T-helper 9 cell (primary cell): Measurements from ENCODE around the gene NEK7.

Source experiments
- DNase-seq: peaks from one replicate; pipeline ENCODE4 v3.0.0-alpha.2; 2020

NEK7 gene

GRCh38 chr1:198147216-198147615 is 9.6 kb upstream of the NEK7 start:
- no peak for DNase-seq

DNA sequence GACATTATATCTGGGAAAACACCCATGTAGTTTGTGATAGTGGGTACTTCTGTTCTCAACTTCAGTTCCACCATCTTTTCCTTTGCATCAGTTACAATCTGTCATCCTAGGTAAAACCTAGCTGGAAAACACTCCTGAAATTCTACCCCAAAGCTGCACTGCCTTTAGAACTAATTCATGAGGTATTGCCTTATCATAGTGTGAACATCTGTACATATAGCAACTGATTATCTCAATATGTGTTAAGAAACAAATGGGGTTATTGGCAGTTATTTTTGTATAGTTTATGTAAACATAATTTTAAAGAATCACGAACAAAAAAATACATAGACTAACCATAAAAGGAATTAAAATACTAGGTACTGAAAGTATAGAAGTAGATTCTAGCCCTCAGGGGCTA is 6.4 kb upstream of the NEK7 start:
- DNase-seq = no peak

GRCh38 chr1:198151688-198152087 is 5.1 kb upstream of the NEK7 start:
- DNase-seq = no peak

- no peak for DNase-seq
These were observed 3.7 kb upstream of the NEK7 start for GRCh38 chr1:198153103-198153502.

DNA sequence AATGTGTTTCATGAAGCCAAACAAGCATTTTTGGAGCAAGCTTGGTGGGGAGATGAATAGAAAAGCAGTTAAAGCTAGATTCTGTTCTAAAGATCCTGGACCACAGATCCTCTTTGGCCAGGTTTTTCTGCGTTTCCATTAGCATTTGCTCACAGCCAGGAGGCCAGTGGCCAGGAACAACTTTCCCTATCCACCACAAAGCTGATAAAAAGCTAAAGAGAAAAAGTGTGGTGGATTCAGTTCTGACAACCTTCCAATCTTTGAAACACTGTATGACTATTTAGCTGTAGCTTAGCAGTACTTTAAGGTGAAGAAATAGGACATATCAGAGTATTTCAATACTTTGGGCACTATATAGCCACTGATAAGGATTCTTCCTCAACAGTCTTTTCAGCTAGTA is 3.0 kb upstream of the NEK7 start:
- DNase-seq = no peak

GRCh38 chr1:198155253-198155652 is 1.5 kb upstream of the NEK7 start:
- DNase-seq = no peak

DNA sequence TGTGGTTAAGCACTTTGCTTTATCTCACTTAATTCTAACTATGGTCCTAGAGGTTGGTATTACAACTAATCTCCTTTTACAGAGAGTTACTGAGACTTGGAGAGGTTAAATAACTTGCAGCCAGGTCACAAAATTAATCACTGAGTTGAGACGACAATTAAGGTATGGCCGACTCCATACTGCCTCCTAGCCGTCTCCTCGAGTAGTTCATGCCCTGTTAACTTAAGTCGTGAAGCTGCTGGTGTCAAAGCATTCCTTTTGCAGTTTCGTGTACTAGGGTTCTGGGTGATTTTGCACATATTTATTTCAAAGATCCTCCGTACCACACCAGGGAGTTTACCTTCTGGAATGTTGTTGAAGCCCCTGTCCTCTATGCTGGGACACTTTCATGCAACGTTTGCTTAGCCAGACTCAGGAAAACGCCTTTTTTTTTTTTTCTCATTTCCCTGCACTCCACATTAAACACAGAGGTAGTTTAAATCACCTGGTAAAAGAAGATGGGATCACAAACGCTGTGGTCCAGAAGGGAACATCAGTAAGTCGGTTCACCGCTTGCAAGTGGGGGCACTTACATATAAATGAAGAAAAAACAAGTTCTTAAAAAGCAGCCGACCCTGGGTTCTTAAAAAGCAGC is 570 bp upstream of the NEK7 start:
- peak; percentile 54 for DNase-seq

DNA sequence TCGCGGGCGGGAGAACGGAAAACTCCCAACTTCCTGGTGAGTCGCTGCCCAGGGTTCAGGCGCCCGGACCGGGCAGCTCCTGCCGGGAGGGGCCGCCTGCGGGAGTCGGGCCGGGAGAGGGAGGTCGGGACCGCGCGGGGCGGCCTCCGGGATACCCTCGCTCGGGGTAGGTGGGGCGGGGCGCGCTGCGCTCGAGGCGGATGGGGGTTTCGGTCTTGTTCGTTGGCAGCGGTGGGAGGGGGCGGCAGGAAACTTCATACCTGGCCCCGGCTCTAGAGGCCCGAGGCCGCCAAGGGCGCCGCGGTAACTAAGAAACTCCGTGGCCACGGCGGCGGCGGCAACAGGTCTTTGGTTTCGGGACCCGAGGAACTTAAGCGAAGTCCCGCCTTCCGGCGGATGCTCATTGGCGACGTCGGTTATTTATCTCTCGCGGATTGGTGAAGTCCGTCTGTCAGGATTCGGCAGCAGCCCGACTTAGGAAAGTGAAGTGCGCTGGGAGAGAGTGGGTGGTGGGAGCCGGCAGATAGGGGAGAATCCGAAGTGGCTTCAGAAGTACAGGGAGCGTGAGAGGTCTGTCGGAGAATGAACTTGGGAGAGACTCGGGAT is 546 bp downstream of the NEK7 start:
- DNase-seq = peak; percentile 71

DNA sequence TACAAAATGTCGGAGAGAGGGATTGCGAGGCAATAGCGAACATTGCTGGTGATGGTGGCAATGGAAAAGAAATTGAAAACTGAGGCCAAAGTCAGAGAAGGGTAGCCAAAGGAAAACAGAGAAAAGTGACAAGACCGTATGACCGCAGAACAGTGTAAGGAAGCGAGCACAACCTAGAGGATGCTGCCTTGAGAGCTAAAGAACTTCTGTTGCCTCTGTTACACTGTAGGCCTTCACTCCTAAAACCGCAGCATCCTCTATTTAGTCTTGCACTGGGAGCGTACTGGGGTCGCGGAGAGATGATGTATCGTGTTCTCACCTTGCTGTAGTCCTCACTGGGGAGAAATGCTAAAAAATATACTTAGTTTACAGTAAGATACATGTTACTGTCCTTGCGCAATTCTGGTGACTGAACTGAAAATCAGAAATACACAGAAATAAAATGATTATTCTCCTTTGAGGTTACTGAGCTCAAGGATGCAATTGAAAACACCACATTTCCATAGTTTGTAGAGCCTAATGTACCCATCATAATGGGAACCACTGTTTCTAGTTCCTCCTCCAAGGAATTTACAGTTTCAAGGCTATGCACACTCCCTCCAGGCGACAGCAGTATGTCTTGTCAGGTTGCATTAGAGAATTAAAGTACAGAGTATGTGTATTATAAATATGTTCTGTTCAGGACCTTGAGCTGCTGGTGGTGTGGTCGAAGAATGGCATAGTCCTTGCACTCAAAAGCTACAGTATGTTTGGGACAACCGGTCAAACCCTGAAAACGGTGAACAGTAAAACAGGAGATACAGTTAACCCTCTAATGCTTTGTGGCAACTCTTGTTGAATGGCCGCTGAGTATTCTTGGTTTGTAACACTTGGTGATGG is 1.3 kb downstream of the NEK7 start:
- DNase-seq = no peak

- peak; percentile 79 for DNase-seq
These were observed 2.2 kb downstream of the NEK7 start for GRCh38 chr1:198158735-198159589.

- no peak for DNase-seq
These were observed 3.4 kb downstream of the NEK7 start for GRCh38 chr1:198160222-198160621.

DNA sequence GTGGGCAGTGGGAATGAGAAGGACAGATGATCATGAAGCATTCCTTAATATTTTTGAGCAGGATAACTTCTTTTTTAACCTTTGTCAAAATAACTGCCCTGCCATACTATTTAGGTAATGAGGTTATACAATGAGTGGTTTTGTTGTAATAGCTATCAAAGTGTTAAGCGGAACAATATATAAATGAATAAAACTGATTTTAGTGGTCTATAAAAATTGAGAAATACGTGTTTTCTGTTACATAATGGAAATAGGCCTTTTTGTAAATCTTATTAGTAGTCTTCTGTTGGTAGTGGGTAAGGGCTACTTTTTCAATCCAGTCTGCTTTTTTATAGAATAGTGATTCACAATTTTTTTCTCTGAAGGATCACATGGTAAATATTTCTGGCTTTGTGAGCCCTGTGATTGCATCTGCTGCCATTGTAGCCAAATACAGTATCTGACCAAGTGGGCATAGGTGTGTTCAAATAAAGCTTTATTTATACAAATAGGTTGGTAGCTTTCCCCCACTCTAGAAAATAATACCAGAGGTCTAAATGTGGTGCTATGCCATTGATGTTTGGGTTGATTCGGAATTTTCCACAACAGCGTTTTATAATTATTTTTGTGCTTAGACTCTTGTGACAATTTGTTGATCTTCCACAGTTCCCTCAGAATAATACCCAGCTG is 4.3 kb downstream of the NEK7 start:
- DNase-seq = no peak

- DNase-seq = no peak
These were observed 4.9 kb downstream of the NEK7 start for GRCh38 chr1:198161718-198162090.

DNA sequence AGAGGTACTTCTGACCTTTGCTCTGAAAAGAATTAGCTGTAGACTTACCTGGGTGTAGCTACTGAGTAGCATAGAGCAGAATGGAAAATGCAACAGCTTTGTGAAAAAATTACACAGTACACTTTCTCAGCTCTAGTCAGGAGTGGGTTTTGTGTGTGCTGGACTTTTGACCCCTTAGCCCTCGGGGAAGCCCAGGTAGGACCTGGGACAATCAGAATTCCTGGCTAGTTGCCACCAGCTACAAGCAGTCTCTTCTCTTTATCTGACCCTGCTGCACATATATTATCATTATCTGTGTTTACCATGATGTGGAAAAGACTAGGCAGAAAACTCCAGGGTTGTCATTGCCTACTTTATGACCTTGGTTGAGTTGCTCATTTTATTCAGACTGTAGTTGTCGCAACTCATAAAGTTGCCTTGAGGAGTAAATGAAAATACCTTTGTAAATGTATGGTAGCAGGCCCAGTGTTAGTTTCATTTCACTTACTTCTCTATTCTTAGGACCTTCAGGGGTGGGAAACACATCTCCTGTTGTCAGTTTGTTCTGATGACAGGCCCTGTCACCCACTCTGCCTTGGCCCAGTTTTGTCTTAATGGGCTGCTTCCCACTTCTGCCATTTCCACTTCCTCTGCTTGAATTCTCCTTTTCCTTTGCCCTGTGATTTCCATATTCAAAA is 5.4 kb downstream of the NEK7 start:
- DNase-seq = no peak

GRCh38 chr1:198165927-198166647 is 9.3 kb downstream of the NEK7 start:
- no peak for DNase-seq

DNA sequence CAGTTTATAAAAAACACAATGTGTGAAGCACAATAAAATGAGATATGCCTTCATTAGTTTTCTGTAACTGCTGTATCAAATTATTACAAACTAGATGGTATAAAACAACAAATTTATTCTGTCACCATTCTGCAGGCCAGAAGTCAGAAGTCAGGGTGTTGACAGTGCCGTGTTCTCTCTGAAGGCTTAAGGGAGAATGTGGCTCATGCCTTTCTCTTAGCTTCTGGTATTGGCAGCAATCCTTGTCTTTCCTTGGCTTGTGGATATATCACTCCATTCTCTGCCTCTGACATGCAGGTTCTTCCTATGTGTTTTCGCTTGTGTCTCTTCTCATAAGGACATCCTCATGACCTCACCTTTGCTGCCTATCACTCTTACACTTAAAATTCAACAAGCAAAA is 10.1 kb downstream of the NEK7 start:
- DNase-seq = no peak

- no peak for DNase-seq
These were observed 10.7 kb downstream of the NEK7 start for GRCh38 chr1:198167436-198167934.

- DNase-seq = no peak
These were observed 11.4 kb downstream of the NEK7 start for GRCh38 chr1:198168227-198168626.

DNA sequence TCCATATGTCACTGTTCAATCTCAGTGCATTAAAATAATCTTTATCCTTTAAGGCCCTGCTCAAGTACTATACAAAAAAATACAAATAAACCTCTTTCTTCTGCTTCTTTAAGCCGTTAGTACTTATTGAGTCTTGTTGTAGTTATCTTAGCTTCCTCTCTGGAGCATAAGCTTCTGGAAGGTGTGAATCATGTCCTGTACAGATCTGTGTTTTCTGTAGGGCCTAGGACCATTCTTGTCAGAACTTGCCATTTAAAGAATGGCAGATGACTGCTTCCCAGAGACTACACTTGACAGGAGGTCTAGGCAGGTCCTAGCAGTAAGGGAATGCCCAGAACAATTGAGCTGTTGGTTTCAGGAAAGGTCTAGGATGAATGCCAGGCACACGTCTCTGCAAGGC is 12.9 kb downstream of the NEK7 start:
- no peak for DNase-seq

DNA sequence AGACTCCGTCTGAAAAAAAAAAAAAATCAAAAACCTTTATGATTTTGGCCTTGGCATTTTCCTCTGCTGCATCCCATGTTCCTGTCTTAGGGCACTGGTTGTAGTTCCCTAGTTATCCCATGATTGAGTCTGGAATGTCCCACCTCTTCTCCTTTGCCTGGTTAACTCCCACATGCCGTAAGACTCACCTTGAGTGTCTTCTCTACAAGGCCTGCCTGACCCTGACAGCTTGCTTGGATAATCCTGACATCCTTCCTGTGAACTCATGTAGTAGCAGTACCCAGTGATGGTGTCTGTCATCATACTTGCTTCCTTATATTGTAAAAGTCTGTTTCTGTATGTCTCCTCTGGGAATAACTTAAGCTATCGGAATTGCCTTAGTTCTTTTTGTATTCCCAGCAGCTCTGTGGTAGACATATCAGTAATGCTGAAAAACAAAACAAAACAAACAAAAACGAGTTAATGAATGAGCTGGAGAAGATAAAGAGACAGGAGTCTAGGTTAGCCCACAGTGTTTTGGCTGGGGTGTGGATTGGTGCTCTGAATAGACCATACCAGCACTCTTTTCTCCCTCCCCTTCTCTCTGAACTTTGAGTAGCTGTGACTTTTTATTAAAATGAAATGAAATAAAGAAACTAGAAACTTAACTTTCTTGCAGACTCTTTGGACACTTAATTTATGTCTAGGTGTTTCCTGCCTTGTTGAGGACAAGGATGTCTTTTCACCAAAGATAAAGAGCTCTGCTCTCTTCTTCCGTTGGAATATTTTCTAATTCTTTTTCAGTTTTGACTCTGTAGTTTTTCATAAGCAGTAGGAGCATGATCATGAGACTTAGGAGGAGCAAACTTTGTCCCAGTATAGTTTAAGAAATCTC is 15.1 kb downstream of the NEK7 start:
- no peak for DNase-seq
